K562 (cell line): ENCODE measurements around the gene GARRE1. TPM values are rescaled to one million over a fixed set of nuclear protein-coding genes. Genes with fewer than 3 reads are reported as not detected.
A peak's percentile ranks its signal among the peaks of the same experiment; 100 is the strongest.

Source experiments
- ATAC-seq: fragments of 200-7000 bp; cut with Tn5 transposase; 3 replicates; pipeline ENCODE4 v1.9.1; 2020; ENCODE audit warnings: moderate library complexity
- BruUV-seq: library from RNA; stranded (reverse); fragments of 400-500 nt; replicated peaks from 2 replicates; lab custom pipeline; 2021; lab: Mats Ljungman, UMichigan
- CTCF ChIA-PET: fragments of 300-600 bp; formaldehyde crosslinking; extraction: SDS; loops from one replicate; lab custom pipeline; 2021; ENCODE audit warnings: low intra/inter-chr PET ratio; lab: Yijun Ruan, JAX
- POLR2A ChIA-PET: fragments of 300-600, 350-650 bp; sonication (Branson Sonifier 250); formaldehyde crosslinking; extraction: SDS; loops from one replicate; lab custom pipeline; 2021; ENCODE audit warnings: antibody characterized with exemption, inconsistent platforms; lab: Yijun Ruan, JAX
- DNase-seq, 4 experiments: peaks; one replicate each; pipeline versions ENCODE4 v3.0.0 to v3.0.0-alpha.2; 2011 to 2018; ENCODE audit warnings: low spot score in 3 of 4, mixed read lengths in 3 of 4; ENCODE audit errors: extremely low read depth in 1 of 4
- FAIRE-seq: peaks from 2 replicates; lab custom pipeline; 2011; peaks lifted over from hg19 to GRCh38; lab: Jason Lieb, UNC
- H2AFZ ChIP-seq: 2 replicates; pipeline ENCODE4 v1.6.0; 2011; ENCODE audit warnings: low read depth, low read length, control low read depth, inconsistent platforms
- H3K27ac ChIP-seq: fragments of 200-600 bp; 3 replicates; pipeline ENCODE4 v1.8.0; 2011; ENCODE audit warnings: low read depth, mild to moderate bottlenecking, control low read depth, inconsistent platforms, low read length, moderate library complexity, mixed read lengths; ENCODE audit errors: extremely low read depth
- H3K27me3 ChIP-seq, 2 experiments: fragments of 300-600 bp in 1 of 2; 2 replicates in 1 of 2; 3 replicates in 1 of 2; pipeline versions ENCODE4 v1.6.0 to v1.8.0; 2011; ENCODE audit warnings: inconsistent platforms in 2 of 2, low read length in 2 of 2, mild to moderate bottlenecking in 1 of 2, mixed read lengths in 1 of 2, moderate library complexity in 1 of 2; ENCODE audit not compliant: control insufficient read depth in 2 of 2, insufficient read depth in 2 of 2
- H3K36me3 ChIP-seq: fragments of 300-600 bp; 3 replicates; pipeline ENCODE4 v1.8.0; 2011; ENCODE audit warnings: mild to moderate bottlenecking, low read length, inconsistent platforms; ENCODE audit not compliant: control insufficient read depth, insufficient read depth
- H3K4me1 ChIP-seq, 2 experiments: fragments of 200-600 bp in 1 of 2; replicated peaks in 1 of 2; 2 replicates in 1 of 2; 3 replicates in 1 of 2; pipeline versions ENCODE4 v1.5.1 to v1.8.0; 2011; ENCODE audit warnings: inconsistent platforms in 2 of 2, low read length in 2 of 2, mild to moderate bottlenecking in 1 of 2, mixed read lengths in 1 of 2, moderate library complexity in 1 of 2; ENCODE audit not compliant: control insufficient read depth in 2 of 2, insufficient read depth in 2 of 2
- H3K4me2 ChIP-seq: 2 replicates; pipeline ENCODE4 v1.6.1; 2011; ENCODE audit warnings: low read length, control low read depth, inconsistent platforms, mixed read lengths; ENCODE audit not compliant: insufficient read depth
- H3K4me3 ChIP-seq: fragments of 200-600 bp; sonication (generic), shearing (Covaris generic); 2 replicates; pipeline ENCODE4 v1.5.1; 2016; ENCODE audit warnings: control low read depth, inconsistent platforms
- H3K79me2 ChIP-seq: fragments of 200-600 bp; 3 replicates; pipeline ENCODE4 v1.8.0; 2011; ENCODE audit warnings: low read length, inconsistent platforms; ENCODE audit not compliant: control insufficient read depth, insufficient read depth
- H3K9ac ChIP-seq, 2 experiments: 2 replicates each; pipeline versions ENCODE4 v1.6.0 to v1.6.1; 2011; ENCODE audit warnings: low read depth in 2 of 2, low read length in 2 of 2, control low read depth in 1 of 2, inconsistent platforms in 1 of 2, mild to moderate bottlenecking in 1 of 2, mixed read lengths in 1 of 2; ENCODE audit not compliant: insufficient read depth in 1 of 2
- H3K9me1 ChIP-seq: one replicate; pipeline ENCODE4 v1.6.0; 2011; ENCODE audit warnings: inconsistent platforms, mild to moderate bottlenecking, low read length, moderate library complexity; ENCODE audit not compliant: control insufficient read depth, insufficient read depth
- H3K9me3 ChIP-seq: replicated peaks from 2 replicates; pipeline ENCODE4 v1.5.1; 2011; ENCODE audit warnings: low read depth, low read length, inconsistent platforms; ENCODE audit not compliant: control insufficient read depth, insufficient read depth
- H4K20me1 ChIP-seq: replicated peaks from 2 replicates; pipeline ENCODE4 v1.6.1; 2011; ENCODE audit warnings: low read length, inconsistent platforms, mixed read lengths; ENCODE audit not compliant: control insufficient read depth, insufficient read depth
- REST ChIP-seq, 2 experiments: fragments of 450-650 bp; formaldehyde crosslinking in 1 of 2; IDR thresholded peaks; 2 replicates each; pipeline versions ENCODE4 v1.4.0 to v1.6.1; 2014 to 2020; ENCODE audit warnings: mild to moderate bottlenecking in 2 of 2, borderline replicate concordance in 1 of 2, low read depth in 1 of 2
- SAFB ChIP-seq: fragments of 200-400 bp; formaldehyde crosslinking; IDR thresholded peaks from 2 replicates; pipeline ENCODE4 v1.6.1; 2017; ENCODE audit warnings: low read depth, low read length, borderline replicate concordance
- WGBS: fragments of 100-300 bp; shearing (Covaris generic); methylation state at CpG from one replicate; pipeline ENCODE4 v1.1.6; 2016; ENCODE audit warnings: low coverage, mixed read lengths; ENCODE audit not compliant: insufficient coverage; ENCODE audit errors: missing lambda C conversion rate; 5-methylcytosine and 5-hydroxymethylcytosine counted together
- in situ Hi-C: fragments of 300-500 bp; cut with MboI; formaldehyde crosslinking; loops from 4 replicates; pipeline ENCODE4 v1.15.0; 2018; ENCODE audit warnings: inconsistent platforms, mixed read lengths
- intact Hi-C: fragments of 100-400 bp; cut with micrococcal nuclease; formaldehyde crosslinking; loops from 2 replicates; pipeline ENCODE4 v1.14.2; 2022
- polyA plus RNA-seq, 8 experiments: library from polyadenylated mRNA; depleted of rRNA in 4 of 8; stranded (reverse) in 5 of 8; unstranded in 3 of 8; fragments of >200 nt; fragmentation: Nextera tagmentation in 2 of 8; fragmentation: Illumina TruSeq in 1 of 8; extraction: Ambion mirVana in 2 of 8; extraction: Trizol in 1 of 8; gene quantifications; 2 replicates each; pipeline versions ENCODE4 v1.2.1 to v1.2.3, GENCODE V29; 2011 to 2014; ENCODE audit warnings: inconsistent platforms in 1 of 8, missing spikeins in 1 of 8
- total RNA-seq, 7 experiments: library from RNA; depleted of rRNA in 6 of 7; stranded (reverse); fragments of >200 nt in 6 of 7; fragmentation: Illumina TruSeq in 2 of 7; extraction: Trizol in 2 of 7; gene quantifications; 2 replicates each; pipeline versions ENCODE4 v1.2.1 to v1.2.3, GENCODE V29; 2011 to 2021; ENCODE audit warnings: low replicate concordance in 1 of 7

Gene GARRE1
- total and polyA plus RNA-seq, 9 of the 15 experiments (the other 6 are each of a cell fraction or from before 2014, with no cell fraction given) = 1.6 to 12.8 (median 7.5) TPM

- peak; percentile 23 for FAIRE-seq
- Histone ChIP-seq H3K4me1 (peaks cover 0 to 5% of the 10 kb centered on the region in 2 experiments; a peak in 1 of 5 replicates), H3K9ac (no peak overlapping the region), H3K79me2 (peaks cover 11% of the 10 kb centered on the region; the same call in 2 of the 3 replicates), H3K9me1 (peaks cover 3% of the 10 kb centered on the region), H4K20me1 (peaks cover 21% of the 10 kb centered on the region), H3K36me3 (no peaks in the 10 kb centered on the region; the same call in 2 of the 3 replicates), H3K4me2 (no peak overlapping the region), H3K9me3 (no peaks in the 10 kb centered on the region), H3K27ac (no peak overlapping the region), H2AFZ (no peak overlapping the region), H3K27me3 (no peaks in the 10 kb centered on the region), H3K4me3 (no peak overlapping the region)
- TF ChIP-seq SAFB = no peak
- no peak for TF ChIP-seq REST (IDR thresholded peaks at IDR 0.05; ENCODE audit: borderline replicate concordance)
- no peak for TF ChIP-seq REST (CRISPR knock-in tag; IDR thresholded peaks at IDR 0.05; ENCODE audit: low read depth)
- POLR2A ChIA-PET = no interaction called here
- in situ Hi-C loops (no loop called here), intact Hi-C loops (no loop called here)
- no peak for DNase-seq
- CTCF ChIA-PET = no interaction called here
- WGBS = 83% methylated on average over 8 of the region's 8 CpGs
- ATAC-seq = no peak
- BruUV-seq = no TSS peak
These were observed 9.4 kb downstream of the GARRE1 start for GRCh38 chr19:34263745-34264237.
